Ecto neural progenitor cell (in vitro differentiated cells): ENCODE data around the gene CADPS2.

Source experiments
- DNase-seq: peaks from one replicate; pipeline ENCODE4 v3.0.0-alpha.2; 2018; ENCODE audit warnings: low spot score

The CADPS2 gene

GRCh38 chr7:122528879-122529481 is 357.3 kb downstream of the CADPS2 start:
- DNase-seq: no peak

DNA sequence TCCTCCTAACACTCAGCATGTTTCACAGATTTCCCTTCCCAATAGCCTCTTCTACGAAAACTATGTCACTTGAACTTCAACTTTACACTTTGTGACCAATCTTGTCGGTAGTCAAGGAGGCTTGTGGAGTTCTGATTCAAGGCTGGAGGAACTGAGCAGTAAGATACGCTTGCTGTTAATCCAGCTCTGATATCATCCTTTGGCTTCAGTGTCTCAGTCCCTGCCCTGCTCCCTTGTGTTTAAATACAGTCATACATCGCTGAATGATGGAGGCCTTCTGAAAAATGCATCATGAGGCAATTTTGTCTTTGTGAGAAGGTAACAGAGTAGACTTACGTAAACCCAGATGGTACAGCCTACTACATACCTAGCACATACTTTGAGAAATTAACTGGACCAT is 360.9 kb downstream of the CADPS2 start:
- no peak for DNase-seq

DNA sequence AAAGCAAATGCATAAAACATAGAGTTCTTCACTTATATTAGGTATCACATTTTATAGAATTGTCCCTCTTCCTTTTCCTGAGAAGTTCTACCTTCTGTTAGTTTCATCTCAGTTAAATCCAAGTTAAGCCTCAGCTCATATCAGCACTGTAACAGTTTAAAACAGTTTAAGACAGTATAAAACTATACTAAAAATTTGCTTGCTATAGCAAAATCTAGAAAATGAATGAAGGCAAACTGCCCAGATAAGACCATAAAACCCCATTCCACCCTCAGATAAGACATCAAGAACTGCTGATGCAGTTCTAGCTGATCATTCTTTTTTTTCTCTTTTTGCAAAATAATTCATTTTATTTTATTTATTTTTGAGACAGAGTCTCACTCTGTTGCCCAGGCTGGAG is 364.5 kb downstream of the CADPS2 start:
- DNase-seq: no peak

GRCh38 chr7:122520971-122521555 is 365.2 kb downstream of the CADPS2 start:
- DNase-seq: no peak

DNA sequence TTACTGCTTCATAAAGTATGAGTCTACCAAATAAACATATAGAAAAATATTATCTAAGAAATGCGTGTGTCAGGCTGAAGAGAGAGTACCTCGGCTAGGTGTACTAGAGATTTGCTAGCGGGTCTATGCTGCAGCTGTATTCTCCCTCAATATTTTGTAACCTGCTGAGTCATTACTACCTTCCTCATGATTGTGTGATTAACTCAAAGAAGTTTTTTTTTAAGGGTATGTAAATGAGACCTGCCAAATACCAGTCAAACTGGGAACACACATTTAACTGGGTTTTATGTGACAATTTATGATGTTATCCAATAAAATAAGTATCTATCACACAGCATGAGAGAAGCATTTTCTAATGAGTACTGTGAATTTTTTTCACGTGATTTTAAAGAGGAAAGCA is 367.8 kb downstream of the CADPS2 start:
- no peak for DNase-seq

DNA sequence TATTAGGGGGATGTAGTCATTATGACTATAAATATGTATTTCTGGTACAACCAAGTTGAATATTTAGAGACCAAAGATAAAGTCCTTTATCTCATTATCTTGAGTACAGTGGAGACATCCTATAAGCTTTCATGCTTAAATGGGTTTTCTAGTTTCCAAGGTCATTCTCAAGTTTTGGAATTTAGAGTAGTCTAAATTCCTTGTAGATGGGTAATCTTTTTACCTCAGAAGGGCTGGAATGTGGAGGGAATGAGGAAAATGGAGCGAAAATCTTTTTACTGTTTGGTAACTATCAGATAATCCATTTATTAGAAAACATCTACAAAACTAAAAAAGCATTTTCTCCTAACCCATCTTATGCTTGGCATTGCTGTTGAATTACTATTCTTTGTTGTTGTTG is 368.7 kb downstream of the CADPS2 start:
- no peak for DNase-seq

DNA sequence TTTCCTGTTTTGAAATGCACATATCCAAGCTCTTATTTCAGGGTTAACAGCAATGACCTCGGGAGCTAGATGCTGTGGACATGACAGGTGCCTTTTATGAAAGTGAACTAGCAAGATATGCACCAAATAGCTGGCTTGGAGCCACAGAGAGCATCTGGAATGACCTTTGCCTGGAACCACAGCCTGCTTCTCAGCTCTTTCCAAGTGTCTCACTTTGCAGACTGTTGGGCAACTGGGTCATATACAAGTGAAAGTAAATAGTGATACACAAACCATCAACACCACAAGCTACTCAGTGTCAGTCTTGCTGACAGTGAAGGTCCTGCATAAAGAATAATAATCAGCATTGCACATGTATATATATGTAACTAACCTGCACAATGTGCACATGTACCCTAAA is 370.9 kb downstream of the CADPS2 start:
- no peak for DNase-seq

- DNase-seq: no peak
Observed at GRCh38 chr7:122511268-122511667, 375.0 kb downstream of the CADPS2 start.

GRCh38 chr7:122507591-122507990 is 378.7 kb downstream of the CADPS2 start:
- no peak for DNase-seq

GRCh38 chr7:122492007-122492406 is 394.3 kb downstream of the CADPS2 start:
- no peak for DNase-seq

DNA sequence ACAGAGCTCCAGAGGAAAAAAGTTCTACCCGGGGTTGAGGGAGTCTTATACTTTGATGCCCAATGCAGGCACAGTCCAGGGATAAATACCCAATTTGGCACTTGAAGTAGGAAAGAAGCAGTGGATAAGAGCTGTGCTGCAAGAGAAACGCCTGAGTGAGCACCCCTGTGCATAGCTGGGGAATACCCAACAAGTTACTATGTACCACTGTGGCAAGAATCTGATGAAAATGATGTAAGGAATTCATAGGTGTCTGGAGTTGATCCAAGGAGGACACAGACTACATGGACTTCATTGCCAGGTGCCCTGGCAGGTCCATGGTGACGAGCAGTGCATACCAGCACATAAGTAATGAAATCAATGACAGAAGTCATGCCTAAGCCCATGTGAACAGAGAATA is 398.0 kb downstream of the CADPS2 start:
- no peak for DNase-seq

- DNase-seq: no peak
Observed at GRCh38 chr7:122487131-122487530, 399.1 kb downstream of the CADPS2 start.

DNA sequence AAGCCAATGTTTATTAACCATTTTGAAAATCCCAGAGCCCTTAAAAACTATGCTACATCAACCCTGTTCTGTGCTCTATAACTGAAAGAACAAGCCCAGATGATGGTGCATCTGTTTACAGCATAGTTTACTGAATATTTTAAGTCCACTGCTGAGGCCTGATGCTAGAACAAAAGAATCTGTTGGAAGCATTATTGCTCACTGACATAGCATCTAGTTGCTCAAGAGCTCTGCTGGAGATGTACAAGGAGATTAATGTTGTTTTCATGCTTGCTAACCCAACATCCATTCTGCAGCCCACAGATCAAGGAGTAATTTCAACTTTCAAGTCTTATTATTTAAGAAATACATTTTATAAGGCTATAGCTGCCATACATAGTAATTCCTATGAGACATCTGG is 400.4 kb downstream of the CADPS2 start:
- no peak for DNase-seq

DNA sequence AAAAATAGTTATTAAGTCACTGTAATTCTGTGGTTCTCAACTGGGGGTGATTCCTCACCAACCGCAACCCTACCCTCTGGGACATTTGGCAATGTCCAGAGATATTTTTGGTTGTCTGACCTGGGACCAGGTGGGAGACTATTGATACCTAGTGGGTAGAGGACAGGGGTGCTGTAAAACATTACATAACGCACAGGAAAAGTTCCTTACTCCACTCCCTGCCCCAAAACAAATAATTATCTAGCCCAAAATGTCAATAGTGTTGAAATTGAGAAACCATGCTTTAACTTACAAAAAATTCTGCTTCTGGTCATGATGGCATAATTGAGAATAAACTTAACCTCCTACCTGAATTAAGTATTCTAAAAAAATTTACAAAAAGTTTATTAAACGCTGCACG is 404.0 kb downstream of the CADPS2 start:
- no peak for DNase-seq

DNA sequence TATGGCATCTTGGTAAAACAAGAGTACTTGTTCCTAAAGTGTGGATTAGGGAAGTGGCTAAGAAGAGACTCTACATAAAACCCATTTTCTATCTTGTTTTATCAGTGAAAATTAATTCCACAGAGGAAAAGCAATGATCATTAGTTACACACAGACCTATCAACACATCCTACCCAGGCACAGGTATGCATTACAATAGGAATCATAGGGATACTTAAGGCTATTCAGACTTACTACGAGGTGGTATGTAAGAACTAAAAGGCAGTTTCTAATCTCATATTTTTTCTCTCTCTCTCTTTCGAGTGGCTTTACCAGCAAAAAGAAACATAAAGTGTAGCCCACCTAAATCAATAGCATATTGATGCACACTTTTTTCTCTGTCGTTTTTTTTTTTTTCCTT is 415.4 kb downstream of the CADPS2 start:
- DNase-seq: no peak

GRCh38 chr7:122468945-122469344 is 417.3 kb downstream of the CADPS2 start:
- no peak for DNase-seq

- DNase-seq: no peak
Observed at GRCh38 chr7:122467661-122468449, 418.4 kb downstream of the CADPS2 start.

DNA sequence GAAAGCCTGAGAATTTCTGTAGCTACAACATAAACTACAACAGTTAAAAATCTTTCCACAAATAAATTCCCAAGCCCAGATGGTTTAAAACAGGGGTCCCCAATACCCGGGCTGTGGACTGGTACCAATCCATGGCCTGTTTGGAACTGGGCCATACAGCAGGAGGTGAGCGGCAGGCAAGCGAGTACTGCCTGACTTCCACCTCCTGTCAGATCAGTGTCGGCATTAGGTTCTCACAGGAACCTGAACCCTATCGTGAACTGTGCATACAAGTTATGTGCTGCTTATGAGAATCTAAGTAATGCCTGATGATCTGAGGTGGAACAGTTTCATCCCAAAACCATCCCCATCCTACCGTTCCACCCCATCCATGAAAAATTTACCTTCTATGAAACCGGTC is 421.0 kb downstream of the CADPS2 start:
- DNase-seq: no peak

- no peak for DNase-seq
Observed at GRCh38 chr7:122463631-122464030, 422.6 kb downstream of the CADPS2 start.

DNA sequence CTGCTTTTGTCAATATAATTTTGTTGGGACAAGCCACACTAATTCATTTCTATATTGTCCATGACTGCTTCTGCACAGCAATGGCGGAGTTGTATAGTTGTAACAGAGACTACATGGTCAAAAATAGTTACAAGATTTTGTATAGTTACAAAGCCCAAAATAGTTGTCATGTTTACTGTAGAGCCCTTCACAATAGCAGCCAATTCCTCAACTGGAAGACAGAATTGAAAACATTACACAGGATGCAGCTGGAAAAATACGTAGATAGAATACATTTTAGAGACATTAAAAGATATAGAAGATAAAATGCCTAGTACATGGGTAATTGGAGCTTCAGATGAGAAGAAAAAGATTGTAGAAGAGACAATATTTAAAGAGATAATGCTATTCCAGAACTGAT is 425.3 kb downstream of the CADPS2 start:
- no peak for DNase-seq

DNA sequence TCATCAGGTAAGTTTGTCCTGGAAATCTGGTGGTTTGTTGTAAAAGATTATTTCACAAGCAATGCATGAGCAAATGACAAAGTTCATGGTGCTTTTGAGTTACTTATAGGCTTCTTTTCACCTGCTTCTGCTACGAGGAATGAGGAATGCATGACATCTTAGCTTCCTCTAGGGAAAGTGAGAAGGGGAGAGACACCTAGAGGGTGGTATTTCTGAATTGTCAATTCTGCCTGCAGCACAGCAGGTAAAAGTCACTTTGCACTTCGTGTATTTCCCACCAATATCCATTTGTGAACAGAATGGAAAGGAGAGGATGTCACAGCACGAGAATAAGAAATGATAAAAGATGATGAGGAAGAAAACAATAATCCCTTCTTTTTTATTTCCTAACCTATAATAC is 428.3 kb downstream of the CADPS2 start:
- no peak for DNase-seq

DNA sequence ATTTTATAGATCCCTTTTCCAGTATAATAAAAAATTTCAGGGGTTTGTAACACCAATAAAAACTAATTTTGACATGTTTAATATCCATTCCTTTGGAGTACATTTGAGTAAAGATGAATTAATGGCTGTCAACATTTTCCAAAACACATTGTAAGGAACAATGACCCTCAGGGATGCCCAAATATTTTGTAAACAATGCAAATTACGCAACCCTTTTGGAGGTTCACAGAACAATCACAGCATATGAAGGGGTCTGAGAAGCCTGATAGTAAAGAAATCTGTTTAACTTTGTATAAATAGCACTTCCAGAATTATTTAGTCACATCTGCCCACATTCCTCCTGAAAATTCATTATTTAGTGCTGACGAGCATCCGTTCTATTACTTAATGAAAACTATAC is 428.9 kb downstream of the CADPS2 start:
- no peak for DNase-seq

DNA sequence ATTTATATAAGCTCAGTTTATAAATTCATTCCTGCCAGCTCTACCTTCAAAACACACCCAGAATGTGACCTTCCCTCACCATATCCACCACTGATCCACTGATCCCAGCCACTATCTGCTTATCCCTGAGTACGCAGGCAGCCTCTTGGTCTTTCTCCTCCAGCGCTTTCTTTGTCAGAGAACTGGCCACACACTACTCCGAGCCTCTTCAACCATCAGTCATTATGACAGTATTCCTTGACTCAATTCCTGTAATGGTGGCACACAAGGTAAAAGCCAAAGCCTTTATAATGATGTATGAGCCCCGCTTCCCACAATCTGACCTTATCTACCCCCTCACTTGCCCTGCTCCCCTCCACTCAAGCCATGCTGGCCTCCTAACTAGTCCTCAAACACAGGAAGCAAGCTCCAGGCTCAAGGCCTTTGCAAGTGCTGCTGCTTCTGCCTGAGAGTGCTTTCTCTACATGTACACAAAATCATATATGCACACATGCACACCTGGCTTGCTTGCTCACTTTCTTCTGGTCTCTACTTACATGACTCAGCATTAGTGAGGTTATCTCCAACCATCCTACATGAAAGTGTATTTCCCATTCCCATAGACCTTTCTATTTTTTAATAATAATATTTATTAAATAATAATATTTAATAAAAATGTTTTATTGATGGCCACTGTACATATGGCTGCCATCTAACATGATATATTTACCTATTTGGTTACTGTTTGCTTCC is 431.3 kb downstream of the CADPS2 start:
- DNase-seq: no peak
